HUES6 (cell line): ENCODE results near the gene CDT1.

ENCODE experiments used
- H3K27ac ChIP-seq: 2 replicates; pipeline ENCODE4 v1.7.0; 2013; ENCODE audit warnings: low read depth, mild to moderate bottlenecking, low read length, inconsistent platforms
- H3K27me3 ChIP-seq: 2 replicates; pipeline ENCODE4 v1.6.1; 2013; ENCODE audit warnings: low read length; ENCODE audit not compliant: control insufficient read depth, insufficient read depth
- H3K36me3 ChIP-seq: 2 replicates; pipeline ENCODE4 v1.6.1; 2013; ENCODE audit warnings: low read length; ENCODE audit not compliant: control insufficient read depth, insufficient read depth
- H3K4me1 ChIP-seq: 2 replicates; pipeline ENCODE4 v1.6.1; 2013; ENCODE audit warnings: low read length; ENCODE audit not compliant: control insufficient read depth, insufficient read depth
- H3K4me3 ChIP-seq: 2 replicates; pipeline ENCODE4 v1.5.1; 2013; ENCODE audit warnings: low read depth, low read length
- H3K9ac ChIP-seq: one replicate; pipeline ENCODE4 v1.6.1; 2013; ENCODE audit warnings: mild to moderate bottlenecking, low read length
- H3K9me3 ChIP-seq: 2 replicates; pipeline ENCODE4 v1.6.1; 2013; ENCODE audit warnings: low read depth, low read length; ENCODE audit not compliant: control insufficient read depth, insufficient read depth

The CDT1 gene

GRCh38 chr16:88778271-88778525 is 25.4 kb upstream of the CDT1 start:
- Histone ChIP-seq H3K9ac (no peak overlapping the region), H3K4me3 (no peak overlapping the region), H3K9me3 (no peaks in the 10 kb centered on the region), H3K27me3 (peaks cover 88% of the 10 kb centered on the region; the same call in 1 of the 2 replicates), H3K27ac (no peak overlapping the region), H3K36me3 (no peaks in the 10 kb centered on the region), H3K4me1 (peaks cover 30% of the 10 kb centered on the region; the same call in 1 of the 2 replicates)

GRCh38 chr16:88778541-88779065 is 25.0 kb upstream of the CDT1 start:
- peaks cover 30% of the 10 kb centered on the region; the same call in 1 of the 2 replicates for H3K4me1 ChIP-seq
- H3K27me3 ChIP-seq: peaks cover 88% of the 10 kb centered on the region; the same call in 1 of the 2 replicates
- no peak overlapping the region for H3K9ac ChIP-seq
- H3K27ac ChIP-seq: no peak overlapping the region
- H3K4me3 ChIP-seq: no peak overlapping the region
- no peaks in the 10 kb centered on the region for H3K9me3 ChIP-seq
- no peaks in the 10 kb centered on the region for H3K36me3 ChIP-seq

GRCh38 chr16:88779406-88780141 is 24.0 kb upstream of the CDT1 start:
- peaks cover 88% of the 10 kb centered on the region for H3K27me3 ChIP-seq
- H3K4me1 ChIP-seq: peaks cover 34% of the 10 kb centered on the region; the same call in 1 of the 2 replicates
- no peaks in the 10 kb centered on the region for H3K9me3 ChIP-seq
- H3K36me3 ChIP-seq: no peaks in the 10 kb centered on the region
- no peak overlapping the region for H3K9ac ChIP-seq
- H3K4me3 ChIP-seq: no peak overlapping the region
- H3K27ac ChIP-seq: no peak overlapping the region

GRCh38 chr16:88780142-88781062 is 23.2 kb upstream of the CDT1 start:
- Histone ChIP-seq H3K27ac (no peak overlapping the region), H3K27me3 (peaks cover 87% of the 10 kb centered on the region), H3K4me1 (peaks cover 34% of the 10 kb centered on the region; the same call in 1 of the 2 replicates), H3K9me3 (no peaks in the 10 kb centered on the region), H3K9ac (no peak overlapping the region), H3K36me3 (no peaks in the 10 kb centered on the region), H3K4me3 (no peak overlapping the region)

- Histone ChIP-seq H3K27ac (no peak overlapping the region), H3K36me3 (no peaks in the 10 kb centered on the region), H3K9ac (no peak overlapping the region), H3K9me3 (no peaks in the 10 kb centered on the region), H3K27me3 (peaks cover 85% of the 10 kb centered on the region), H3K4me3 (no peak overlapping the region), H3K4me1 (peaks cover 34% of the 10 kb centered on the region; the same call in 1 of the 2 replicates)
These were observed 22.2 kb upstream of the CDT1 start for GRCh38 chr16:88781140-88782077.

- no peak overlapping the region for H3K9ac ChIP-seq
- H3K4me1 ChIP-seq: peaks cover 31% of the 10 kb centered on the region; the same call in 1 of the 2 replicates
- no peak overlapping the region for H3K4me3 ChIP-seq
- peaks cover 84% of the 10 kb centered on the region for H3K27me3 ChIP-seq
- H3K9me3 ChIP-seq: no peaks in the 10 kb centered on the region
- no peak overlapping the region for H3K27ac ChIP-seq
- H3K36me3 ChIP-seq: no peaks in the 10 kb centered on the region
These were observed 20.9 kb upstream of the CDT1 start for GRCh38 chr16:88782454-88783390.

GRCh38 chr16:88783391-88784073 is 20.1 kb upstream of the CDT1 start:
- Histone ChIP-seq H3K9me3 (no peaks in the 10 kb centered on the region), H3K27ac (no peak overlapping the region), H3K4me3 (peak overlapping the region; percentile 56), H3K9ac (peak overlapping the region; percentile 40), H3K4me1 (peaks cover 26% of the 10 kb centered on the region; the same call in 1 of the 2 replicates), H3K27me3 (peaks cover 83% of the 10 kb centered on the region), H3K36me3 (no peaks in the 10 kb centered on the region)

- peaks cover 26% of the 10 kb centered on the region; the same call in 1 of the 2 replicates for H3K4me1 ChIP-seq
- peak overlapping the region; percentile 56 for H3K4me3 ChIP-seq
- no peak overlapping the region for H3K27ac ChIP-seq
- H3K9ac ChIP-seq: peak overlapping the region; percentile 46
- H3K27me3 ChIP-seq: peaks cover 77% of the 10 kb centered on the region
- H3K9me3 ChIP-seq: no peaks in the 10 kb centered on the region
- no peaks in the 10 kb centered on the region for H3K36me3 ChIP-seq
These were observed 19.3 kb upstream of the CDT1 start for GRCh38 chr16:88784074-88784855.

- Histone ChIP-seq H3K27ac (no peak overlapping the region), H3K36me3 (no peaks in the 10 kb centered on the region), H3K27me3 (peaks cover 75% of the 10 kb centered on the region), H3K9me3 (no peaks in the 10 kb centered on the region), H3K4me3 (peak overlapping the region; percentile 56), H3K4me1 (peaks cover 23% of the 10 kb centered on the region; the same call in 1 of the 2 replicates), H3K9ac (peak overlapping the region; percentile 46)
These were observed 18.8 kb upstream of the CDT1 start for GRCh38 chr16:88784856-88785105.
